SH-SY5Y (cell line): ENCODE results near the gene KRTAP4-7.

Experiments
- GATA2 ChIP-seq: IDR thresholded peaks from 2 replicates; pipeline ENCODE4 v1.6.1; 2011; ENCODE audit warnings: mild to moderate bottlenecking, low read depth, low read length
- GATA3 ChIP-seq: IDR thresholded peaks from 2 replicates; pipeline ENCODE4 v1.6.1; 2011; ENCODE audit warnings: low read depth, mild to moderate bottlenecking, low read length, moderate library complexity

Gene KRTAP4-7

GRCh38 chr17:41061964-41062363, 22.0 kb upstream of the KRTAP4-7 start:
- no peak for TF ChIP-seq GATA3
- no peak for TF ChIP-seq GATA2

GRCh38 chr17:41063449-41063848, 20.5 kb upstream of the KRTAP4-7 start:
- TF ChIP-seq GATA2 (no peak), GATA3 (no peak)

GRCh38 chr17:41064301-41064700, 19.6 kb upstream of the KRTAP4-7 start:
- TF ChIP-seq GATA2 = no peak

- TF ChIP-seq GATA3 = no peak
Measured at GRCh38 chr17:41065829-41066624, 17.9 kb upstream of the KRTAP4-7 start, which contains the start of gene KRTAP2-4. Gene KRTAP2-4, minus strand, starts transcription at chr17:41065879. Its CDS starts 34 bp downstream, at chr17:41065845.

DNA sequence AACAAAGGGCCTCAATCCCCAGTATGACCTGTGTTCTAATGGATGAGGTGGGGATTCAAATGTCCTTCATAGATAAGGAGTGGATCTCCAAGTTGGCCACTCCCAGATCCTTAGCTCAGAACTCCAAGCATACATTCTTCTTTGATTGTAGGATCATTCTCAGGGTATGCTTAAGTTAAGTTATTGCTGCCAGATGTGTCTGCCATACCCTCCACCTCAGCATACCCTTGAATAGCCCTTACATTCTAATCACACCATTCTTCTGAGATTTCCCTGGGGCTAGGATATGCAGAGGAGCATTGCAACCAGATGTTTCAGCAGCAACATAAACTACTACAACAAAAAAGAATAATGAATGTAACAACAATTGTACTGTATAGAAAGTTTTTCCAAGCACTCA, 16.7 kb upstream of the KRTAP4-7 start:
- TF ChIP-seq GATA2 (no peak), GATA3 (no peak)

DNA sequence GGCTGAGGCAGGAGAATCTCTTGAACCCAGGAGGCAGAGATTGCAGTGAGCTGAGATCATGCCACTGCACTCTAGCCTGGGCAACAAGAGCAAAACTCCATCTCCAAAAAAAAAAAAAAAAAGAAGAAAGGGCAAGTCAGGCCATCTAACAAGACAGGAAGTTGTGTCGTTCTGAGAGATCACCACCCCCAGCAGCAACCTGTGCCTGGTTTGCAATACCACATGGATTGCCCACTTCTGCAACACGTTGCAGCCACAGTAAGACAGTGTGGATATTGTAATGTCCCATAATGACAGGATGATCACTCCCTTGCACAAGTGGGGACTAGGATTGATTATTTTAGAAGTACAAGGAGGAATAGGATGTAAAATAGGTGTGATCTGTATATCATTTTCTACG, 14.9 kb upstream of the KRTAP4-7 start:
- TF ChIP-seq GATA2 (no peak), GATA3 (no peak)

DNA sequence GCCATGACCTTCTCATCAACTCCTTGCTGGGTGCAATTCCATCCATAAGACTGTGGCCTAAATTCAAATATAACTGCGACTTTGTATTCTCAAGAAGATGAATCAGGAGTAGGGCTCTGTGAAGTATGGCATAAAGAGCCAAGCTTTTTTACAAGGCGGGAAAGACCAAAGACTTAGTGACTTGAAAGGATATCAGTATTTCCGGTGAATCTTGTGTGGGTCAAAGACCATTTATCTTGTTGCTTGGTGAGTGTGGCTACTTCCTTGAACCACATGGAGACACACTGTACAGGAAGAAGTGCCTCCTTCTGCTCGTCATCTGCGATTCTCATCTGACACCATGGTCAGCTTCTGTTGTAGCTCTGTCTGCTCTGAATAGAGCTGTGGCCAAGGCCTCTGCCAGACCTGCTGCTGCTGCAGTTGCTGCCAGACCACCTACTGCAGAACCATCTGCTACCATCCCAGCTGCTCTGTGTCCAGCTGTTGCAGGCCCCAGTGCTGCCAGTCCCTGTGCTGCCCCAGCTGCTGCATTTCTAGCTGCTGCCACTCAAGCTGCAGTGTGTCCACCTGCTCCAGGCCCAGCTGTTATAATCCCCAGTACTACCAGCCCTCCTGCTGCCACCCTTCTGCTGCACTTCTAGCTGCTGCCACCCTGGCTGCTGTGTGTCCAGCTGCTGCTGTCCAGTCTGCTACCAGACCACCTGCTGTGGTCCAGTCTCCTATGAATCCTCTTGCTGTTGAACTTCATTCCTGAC, 12.2 kb upstream of the KRTAP4-7 start:
- TF ChIP-seq GATA3 (no peak), GATA2 (no peak)

GRCh38 chr17:41073676-41074075, 10.3 kb upstream of the KRTAP4-7 start:
- no peak for TF ChIP-seq GATA3
- TF ChIP-seq GATA2 = no peak

- no peak for TF ChIP-seq GATA2
- no peak for TF ChIP-seq GATA3
Measured at GRCh38 chr17:41076788-41077187, 7.2 kb upstream of the KRTAP4-7 start.

DNA sequence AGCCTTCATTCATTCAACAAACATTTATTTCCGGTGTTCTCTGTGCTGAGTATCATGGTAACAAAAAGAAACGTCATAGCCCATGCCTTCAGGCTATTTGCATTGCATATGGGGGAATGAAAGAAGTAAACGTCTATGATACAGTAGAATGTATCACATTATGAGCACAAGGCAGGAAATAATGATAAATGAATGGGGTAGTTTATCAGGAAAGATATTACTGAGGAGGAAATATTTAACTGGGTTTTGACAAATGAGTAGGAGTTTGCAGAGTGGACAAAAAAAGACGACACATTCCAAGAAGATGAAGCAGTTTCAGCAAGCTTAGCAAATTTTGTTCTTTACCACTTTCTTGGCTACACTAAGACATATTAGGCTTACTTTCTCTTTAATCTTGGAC, 1.3 kb upstream of the KRTAP4-7 start:
- TF ChIP-seq GATA2 (no peak), GATA3 (no peak)

GRCh38 chr17:41096055-41096454, 12.1 kb downstream of the KRTAP4-7 start:
- TF ChIP-seq GATA2 (no peak), GATA3 (no peak)

DNA sequence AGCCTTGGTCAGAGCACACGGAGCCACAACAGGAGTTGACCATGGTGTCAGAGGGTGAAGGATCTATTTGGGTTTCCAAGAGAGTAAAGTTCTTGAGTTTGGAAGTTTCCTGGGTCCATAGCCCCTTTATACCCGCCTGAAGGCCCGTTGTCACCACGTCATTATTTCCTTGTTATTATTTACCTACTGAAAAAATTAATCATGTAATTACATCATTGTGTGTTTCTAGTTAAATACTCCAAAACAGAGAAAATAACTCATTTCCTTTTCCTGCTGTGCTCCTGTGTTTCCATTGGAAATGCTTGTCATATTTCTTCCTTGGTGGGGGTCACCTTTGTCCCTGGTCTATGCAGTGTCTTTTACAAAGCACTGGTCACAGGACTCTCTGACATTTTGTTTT, 14.1 kb downstream of the KRTAP4-7 start, which contains the start of gene KRTAP4-8:
Gene KRTAP4-8, minus strand, starts transcription at position 101 of the 400 bp plus-strand sequence. Its CDS starts 58 bp downstream, at position 43.
- no peak for TF ChIP-seq GATA3
- TF ChIP-seq GATA2 = no peak

- TF ChIP-seq GATA2 (no peak), GATA3 (no peak)
Measured at GRCh38 chr17:41098481-41098880, 14.5 kb downstream of the KRTAP4-7 start.

GRCh38 chr17:41101586-41102259, 17.8 kb downstream of the KRTAP4-7 start, which contains the start of gene KRTAP4-16:
Gene KRTAP4-16, minus strand, starts transcription at chr17:41102209. Its CDS starts 0 bp downstream, at chr17:41102209.
- TF ChIP-seq GATA3 (no peak), GATA2 (no peak)
